ENCODE results near the gene CSDE1. TPM values are rescaled to one million over a fixed set of nuclear protein-coding genes. Genes with fewer than 3 reads are reported as not detected.

Gene CSDE1
- total and polyA plus RNA-seq, 2 donors (not counting 3 experiments of a cell fraction or from before 2014, with no cell fraction given): 129 to 492 TPM

- Histone ChIP-seq H3K27me3 (ENCODE audit: control insufficient read depth in 2 of 2, insufficient read depth in 2 of 2, low read length in 2 of 2) (no peaks in the 10 kb centered on the region), H3K9me3 (replicated peaks; ENCODE audit: control insufficient read depth, insufficient read depth, low read length) (no peaks in the 10 kb centered on the region), H3K4me2 (ENCODE audit: insufficient read depth, low read length) (no peak overlapping the region), H3K36me3 (ENCODE audit: control insufficient read depth in 2 of 2, extremely low read depth in 1 of 2, insufficient read depth in 2 of 2, low read length in 2 of 2) (peaks cover 11 to 31% of the 10 kb centered on the region in 2 experiments), H3K9me1 (replicated peaks; ENCODE audit: control insufficient read depth, extremely low read depth, insufficient read depth, low read length) (no peaks in the 10 kb centered on the region), H3K27ac (ENCODE audit: insufficient read depth, low read depth, low read length) (no peak overlapping the region), H2AFZ (ENCODE audit: low read depth, low read length) (no peak overlapping the region), H3K79me2 (ENCODE audit: control insufficient read depth, insufficient read depth, low read length) (peaks cover 45% of the 10 kb centered on the region), H3K9ac (replicated peaks; ENCODE audit: extremely low read depth, insufficient read depth, low read length) (no peak overlapping the region), H3K4me3 (replicated peaks in 1 of 3; ENCODE audit: insufficient read depth in 1 of 3, low read depth in 1 of 3, low read length in 3 of 3) (no peak overlapping the region), H3K4me1 (ENCODE audit: control insufficient read depth, extremely low read depth, insufficient read depth, low read length) (peaks cover 24% of the 10 kb centered on the region), H4K20me1 (replicated peaks; ENCODE audit: control insufficient read depth, extremely low read depth, insufficient read depth, low read length) (no peaks in the 10 kb centered on the region)
- dilution Hi-C loops (cut with MboI; ENCODE audit: extremely low pct_ligation_motif_present, low sequenced_read_pairs) (no loop called here), intact Hi-C loops (cut with micrococcal nuclease) (loop anchor here (10.0 kb wide), 1 partner anchor 308 kb away; no protein-coding TSS in a partner anchor)
- CTCF ChIA-PET: interaction anchor here (0.8 to 1.6 kb wide), 2 partner anchors 10 to 400 kb away, joined by 3 to 4 read pairs; no protein-coding TSS in a partner anchor
- POLR2A ChIA-PET: no interaction called here
- no TSS peak for BruUV-seq (replicated peaks)
- DNase-seq (ENCODE audit: low read depth, low spot score) (no peak), FAIRE-seq (no peak)
- TF ChIP-seq EZH2 (IDR thresholded peaks at IDR 0.05; ENCODE audit: borderline replicate concordance, low read depth, low read length, severe bottlenecking) (no peak), POLR2AphosphoS5 (IDR thresholded peaks at IDR 0.05; ENCODE audit: insufficient read depth, low read depth, low read length) (no peak), POLR2A (IDR thresholded peaks at IDR 0.05; ENCODE audit: low read depth, low read length) (no peak), FOS (IDR thresholded peaks at IDR 0.05; ENCODE audit: borderline replicate concordance, insufficient read depth, low read length) (no peak), JUN (IDR thresholded peaks at IDR 0.05; ENCODE audit: borderline replicate concordance, insufficient read depth, insufficient read length, low read depth) (no peak), GATA2 (IDR thresholded peaks at IDR 0.05; ENCODE audit: insufficient read depth, insufficient read length, low read depth, low read length) (no peak), MYC (IDR thresholded peaks at IDR 0.05; ENCODE audit: low read depth, low read length) (no peak)
- TF ChIP-seq, protein P1, sequence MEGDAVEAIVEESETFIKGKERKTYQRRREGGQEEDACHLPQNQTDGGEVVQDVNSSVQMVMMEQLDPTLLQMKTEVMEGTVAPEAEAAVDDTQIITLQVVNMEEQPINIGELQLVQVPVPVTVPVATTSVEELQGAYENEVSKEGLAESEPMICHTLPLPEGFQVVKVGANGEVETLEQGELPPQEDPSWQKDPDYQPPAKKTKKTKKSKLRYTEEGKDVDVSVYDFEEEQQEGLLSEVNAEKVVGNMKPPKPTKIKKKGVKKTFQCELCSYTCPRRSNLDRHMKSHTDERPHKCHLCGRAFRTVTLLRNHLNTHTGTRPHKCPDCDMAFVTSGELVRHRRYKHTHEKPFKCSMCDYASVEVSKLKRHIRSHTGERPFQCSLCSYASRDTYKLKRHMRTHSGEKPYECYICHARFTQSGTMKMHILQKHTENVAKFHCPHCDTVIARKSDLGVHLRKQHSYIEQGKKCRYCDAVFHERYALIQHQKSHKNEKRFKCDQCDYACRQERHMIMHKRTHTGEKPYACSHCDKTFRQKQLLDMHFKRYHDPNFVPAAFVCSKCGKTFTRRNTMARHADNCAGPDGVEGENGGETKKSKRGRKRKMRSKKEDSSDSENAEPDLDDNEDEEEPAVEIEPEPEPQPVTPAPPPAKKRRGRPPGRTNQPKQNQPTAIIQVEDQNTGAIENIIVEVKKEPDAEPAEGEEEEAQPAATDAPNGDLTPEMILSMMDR (IDR thresholded peaks at IDR 0.05; ENCODE audit: extremely low read depth in 1 of 2, insufficient read depth in 1 of 2, low read depth in 1 of 2, low read length in 2 of 2): no peak
- TF ChIP-seq, protein P2, sequence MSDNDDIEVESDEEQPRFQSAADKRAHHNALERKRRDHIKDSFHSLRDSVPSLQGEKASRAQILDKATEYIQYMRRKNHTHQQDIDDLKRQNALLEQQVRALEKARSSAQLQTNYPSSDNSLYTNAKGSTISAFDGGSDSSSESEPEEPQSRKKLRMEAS (IDR thresholded peaks at IDR 0.05; ENCODE audit: insufficient read depth, insufficient read length): no peak
Measured at GRCh38 chr1:114712977-114713376, 44.8 kb downstream of the CSDE1 start.

All from endothelial cell of umbilical vein (primary cell).